ENCODE results near the gene CD86.

CD86 gene

DNA sequence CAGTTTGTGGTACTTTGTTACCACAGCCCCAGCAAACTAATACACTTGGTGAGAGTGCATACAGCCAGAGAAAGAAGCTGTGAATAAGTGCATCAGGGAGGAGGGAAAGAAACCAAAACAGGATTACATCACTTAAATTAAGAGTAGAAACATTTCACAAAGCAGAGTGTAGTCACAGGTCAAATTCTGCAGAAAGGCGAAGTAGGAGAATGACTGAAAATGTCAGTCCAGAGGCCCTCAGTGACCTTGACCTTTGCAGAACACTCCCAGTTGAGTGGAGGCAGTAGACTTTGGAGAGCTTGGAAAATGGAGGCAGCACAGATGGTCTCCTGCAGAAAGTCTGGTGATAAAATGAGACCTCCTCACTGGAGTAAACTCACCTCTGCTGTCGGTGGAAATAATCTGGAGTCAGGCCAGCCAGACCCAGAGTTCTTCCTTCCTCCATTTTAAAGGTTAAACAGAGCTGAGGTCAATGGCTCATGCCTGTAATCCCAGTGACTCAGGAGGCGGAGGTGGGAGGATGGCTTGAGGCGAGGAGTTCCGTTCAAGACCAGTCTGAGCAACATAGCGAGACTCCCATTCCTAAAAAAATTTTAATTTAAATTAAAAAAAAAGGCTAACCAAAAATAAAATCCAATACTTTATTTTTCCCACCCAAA, 5.0 kb downstream of the CD86 start:
- no peak for DNase-seq

DNA sequence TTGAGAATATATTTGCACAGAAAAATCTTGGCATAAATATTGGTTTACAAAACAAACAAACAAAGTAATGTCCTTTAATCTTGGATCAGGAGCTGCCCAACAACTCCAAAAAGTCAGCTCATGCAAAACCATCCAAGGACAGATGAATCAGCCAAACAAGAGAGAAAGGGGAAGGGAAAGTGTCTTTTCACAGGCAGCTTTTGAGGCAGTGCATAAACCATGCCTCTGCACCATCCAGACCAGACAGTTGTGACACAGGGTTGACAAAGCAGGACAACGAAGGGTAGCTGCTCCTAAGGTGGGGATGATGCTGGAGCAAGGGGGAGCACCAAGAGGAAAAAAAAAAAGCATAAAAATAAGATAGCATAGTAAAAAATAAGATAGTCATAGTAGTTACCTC, 8.7 kb downstream of the CD86 start:
- DNase-seq, result peak in 1 of 2 experiments; percentile 8

GRCh38 chr3:122064326-122064725, 9.2 kb downstream of the CD86 start:
- DNase-seq, result no peak

- peak; percentile 13 to 45 for DNase-seq
Measured at GRCh38 chr3:122066331-122067213, 11.4 kb downstream of the CD86 start.

DNA sequence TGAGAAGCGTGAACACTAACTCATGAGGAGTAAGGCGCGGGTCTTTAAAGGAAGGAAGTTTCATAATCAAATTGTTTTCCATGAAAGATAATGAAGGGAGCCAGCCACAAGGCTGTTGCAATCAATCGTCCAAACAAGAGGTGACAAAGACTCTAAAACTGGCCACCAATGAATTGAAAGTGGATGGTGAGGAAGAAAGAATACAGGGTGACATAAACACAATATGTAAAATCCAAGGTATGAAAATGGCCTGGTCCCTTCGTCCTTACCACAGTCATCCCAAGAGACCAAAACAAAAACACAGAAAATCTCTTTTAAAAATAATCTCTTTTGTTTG, 12.0 kb downstream of the CD86 start:
- peak in 1 of 2 experiments; percentile 61 for DNase-seq

- DNase-seq, result peak; percentile 12 to 29
Measured at GRCh38 chr3:122067588-122068240, 12.6 kb downstream of the CD86 start.

- DNase-seq, result peak; percentile 54 to 64
Measured at GRCh38 chr3:122074621-122075265, 19.6 kb downstream of the CD86 start.

GRCh38 chr3:122076491-122077292, 21.5 kb downstream of the CD86 start:
- DNase-seq, result no peak

- peak; percentile 64 to 75 for DNase-seq
Measured at GRCh38 chr3:122077293-122078234, 22.4 kb downstream of the CD86 start.

- DNase-seq, result no peak
Measured at GRCh38 chr3:122078235-122078935, 23.2 kb downstream of the CD86 start.

- no peak for DNase-seq
Measured at GRCh38 chr3:122079524-122080206, 24.5 kb downstream of the CD86 start.

- DNase-seq, result no peak
Measured at GRCh38 chr3:122080207-122080587, 25.0 kb downstream of the CD86 start.

- no peak for DNase-seq
Measured at GRCh38 chr3:122081543-122082247, 26.5 kb downstream of the CD86 start.

DNA sequence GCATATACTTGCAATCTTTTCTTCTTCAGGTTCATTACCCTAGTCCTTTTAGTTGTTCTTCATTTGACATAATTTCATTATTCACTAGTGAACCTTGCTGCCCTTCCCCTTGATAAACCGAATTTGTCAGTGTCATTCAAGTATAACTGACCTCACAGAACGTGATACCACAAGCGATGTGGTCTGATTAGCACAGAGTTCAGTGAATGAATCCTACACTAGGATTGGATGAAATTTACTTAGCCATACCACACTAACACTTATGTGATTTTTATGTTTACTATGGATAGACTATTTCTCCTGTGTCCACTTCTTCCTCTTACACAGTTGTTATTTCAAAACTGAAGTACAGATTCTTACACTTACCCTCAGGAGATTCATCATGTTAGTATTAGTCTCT, 27.2 kb downstream of the CD86 start:
- DNase-seq, result no peak

DNA sequence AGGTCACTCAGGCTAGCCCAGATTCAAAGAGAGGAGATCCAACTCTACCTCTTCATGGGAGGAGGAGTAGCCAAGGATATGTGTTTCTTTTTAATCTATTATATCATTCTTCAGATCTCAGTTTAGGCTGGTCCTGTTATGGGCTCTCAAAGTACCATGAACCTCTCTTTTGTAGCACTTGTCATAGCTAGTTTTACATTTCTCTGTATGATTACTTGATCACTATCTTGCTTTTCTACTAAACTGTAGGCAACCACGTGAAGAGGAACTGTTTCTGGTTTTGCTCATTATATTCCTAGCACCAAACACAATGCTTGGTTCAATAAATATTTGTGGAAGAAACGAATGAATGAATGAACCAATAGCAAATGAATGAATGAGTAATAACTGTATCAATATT, 29.6 kb downstream of the CD86 start:
- no peak for DNase-seq

- no peak for DNase-seq
Measured at GRCh38 chr3:122085673-122086072, 30.5 kb downstream of the CD86 start.

DNA sequence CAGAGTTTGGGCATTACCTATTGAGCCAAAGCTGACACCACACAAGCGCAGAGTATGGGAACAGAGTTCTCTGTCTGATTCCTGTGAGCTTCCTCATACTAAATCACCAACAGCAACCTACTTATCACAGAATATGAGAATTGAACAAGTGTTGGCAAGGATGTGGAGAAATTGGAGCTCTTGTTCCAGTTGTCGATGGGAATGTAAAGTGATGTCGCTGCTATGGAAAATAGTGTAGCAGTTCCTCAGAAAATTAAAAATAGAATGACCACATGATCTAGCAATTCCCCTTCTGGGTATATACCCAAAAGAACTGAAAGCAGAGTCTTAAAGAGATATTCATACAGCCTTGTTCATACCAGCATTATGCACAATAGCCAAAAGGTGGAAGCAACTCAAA, 33.4 kb downstream of the CD86 start:
- DNase-seq, result no peak

GRCh38 chr3:122091602-122092295, 36.6 kb downstream of the CD86 start:
- peak; percentile 51 to 52 for DNase-seq
